ENCODE measurements around the gene DRC3. TPM values are rescaled to one million over a fixed set of nuclear protein-coding genes. Genes with fewer than 3 reads are reported as not detected.
A peak's percentile ranks its signal among the peaks of the same experiment; 100 is the strongest.

DRC3 gene
- total RNA-seq, 6 experiments from 2014 or later: 0.37 to 0.73 (median 0.61) TPM

DNA sequence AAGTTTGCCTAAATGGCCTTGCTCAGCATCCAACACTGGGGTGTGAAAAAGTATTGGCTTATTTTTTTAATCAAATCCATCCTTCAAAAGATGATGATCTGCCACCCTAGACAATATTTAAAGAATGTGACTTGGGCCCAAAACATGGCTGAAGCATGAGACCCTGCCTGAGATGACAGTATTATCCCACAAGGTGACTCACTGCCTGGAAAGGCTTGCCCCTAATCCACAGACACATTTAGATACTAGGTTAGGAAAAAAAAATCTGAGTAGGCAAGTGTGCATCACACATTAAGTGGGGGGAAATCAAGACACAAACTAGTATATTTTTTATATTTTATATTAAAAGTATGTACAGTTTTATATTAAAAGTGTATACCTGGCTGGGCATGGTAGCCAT lies 38.9 kb upstream of the DRC3 start:
- Mint-ChIP-seq H3K4me1 (ENCODE audit: low read depth) (peaks cover 97% of the 10 kb centered on the region), H3K4me3 (peak overlapping the region; percentile 45; the same call in 1 of the 2 replicates), H3K9me3 (no peaks in the 10 kb centered on the region), H3K27ac (peak overlapping the region; percentile 81), H3K36me3 (ENCODE audit: low read depth) (0 out of 2 replicates have a peak, but pooled peaks cover 6% of the 10 kb centered on the region), H3K27me3 (ENCODE audit: insufficient read depth) (peaks cover 2% of the 10 kb centered on the region; the same call in 1 of the 2 replicates)
- peak; percentile 32 for DNase-seq
- no peak for TF ChIP-seq CTCF (IDR thresholded peaks at IDR 0.05)

DNA sequence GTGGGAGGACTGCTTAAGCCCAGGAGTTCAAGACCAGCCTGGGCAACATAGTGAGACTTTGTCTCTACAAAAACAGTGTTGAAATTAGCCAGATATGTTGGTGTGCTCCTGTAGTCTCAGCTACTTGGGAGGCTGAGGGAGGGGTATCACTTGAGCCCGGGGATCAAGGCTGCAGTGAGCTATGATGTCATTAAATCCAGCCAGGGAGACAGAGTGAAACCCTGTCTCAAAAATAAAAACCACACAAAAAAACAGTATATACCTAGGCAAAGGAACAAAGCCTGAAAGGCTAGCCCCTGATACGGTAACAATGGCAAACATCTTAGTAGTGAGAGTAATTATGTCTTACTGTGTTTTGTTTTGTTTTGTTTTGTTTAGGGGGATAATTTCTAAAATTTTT lies 38.4 kb upstream of the DRC3 start:
- Mint-ChIP-seq H3K9me3 (no peaks in the 10 kb centered on the region), H3K36me3 (ENCODE audit: low read depth) (0 out of 2 replicates have a peak, but pooled peaks cover 6% of the 10 kb centered on the region), H3K27me3 (ENCODE audit: insufficient read depth) (peaks cover under 1% of the 10 kb centered on the region; the same call in 1 of the 2 replicates), H3K27ac (peak overlapping the region; percentile 81), H3K4me1 (ENCODE audit: low read depth) (peaks cover 97% of the 10 kb centered on the region), H3K4me3 (no peak overlapping the region; the same call in 1 of the 2 replicates)
- TF ChIP-seq CTCF (IDR thresholded peaks at IDR 0.05): no peak
- DNase-seq: no peak

- peak overlapping the region; percentile 92 for H3K27ac Mint-ChIP-seq
- H3K27me3 Mint-ChIP-seq (ENCODE audit: insufficient read depth): no peaks in the 10 kb centered on the region
- TF ChIP-seq CTCF (IDR thresholded peaks at IDR 0.05): no peak
- no peak for DNase-seq
- 0 out of 2 replicates have a peak overlapping the region, but pooled peaks have one; percentile 25 for H3K4me3 Mint-ChIP-seq
- no peaks in the 10 kb centered on the region for H3K9me3 Mint-ChIP-seq
- H3K4me1 Mint-ChIP-seq (ENCODE audit: low read depth): peaks cover 97% of the 10 kb centered on the region
- 0 out of 2 replicates have a peak, but pooled peaks cover 6% of the 10 kb centered on the region for H3K36me3 Mint-ChIP-seq (ENCODE audit: low read depth)
Observed at GRCh38 chr17:17934806-17935205, 37.9 kb upstream of the DRC3 start.

GRCh38 chr17:17935321-17936271 lies 37.1 kb upstream of the DRC3 start:
- peaks cover 97% of the 10 kb centered on the region for H3K4me1 Mint-ChIP-seq (ENCODE audit: low read depth)

More at GRCh38 chr17:17935321-17936271, 37.1 kb upstream of the DRC3 start:
- no peaks in the 10 kb centered on the region for H3K27me3 Mint-ChIP-seq (ENCODE audit: insufficient read depth)
- 0 out of 2 replicates have a peak, but pooled peaks cover 6% of the 10 kb centered on the region for H3K36me3 Mint-ChIP-seq (ENCODE audit: low read depth)
- peak; percentile 93 for DNase-seq
- peak overlapping the region; percentile 59 for H3K4me3 Mint-ChIP-seq
- H3K27ac Mint-ChIP-seq: peak overlapping the region; percentile 92
- TF ChIP-seq CTCF (IDR thresholded peaks at IDR 0.05): no peak
- no peaks in the 10 kb centered on the region for H3K9me3 Mint-ChIP-seq

Data from HFFc6 (cell line).